Measurements from ENCODE around the gene CSRNP2. TPM values are rescaled to one million over a fixed set of nuclear protein-coding genes. Genes with fewer than 3 reads are reported as not detected.

CSRNP2 gene
- total RNA-seq, 1 experiment from 2014 or later: 33.7 TPM

- peaks cover 4% of the 10 kb centered on the region for H3K36me3 Mint-ChIP-seq
- POLR2A ChIA-PET: interaction anchor here (0.7 kb wide), 1 partner anchor 1272 kb away, joined by 4 read pairs; the partner anchor contains the start of gene TMBIM6
- ATAC-seq (no peak), DNase-seq (ENCODE audit: low spot score) (no peak)
- no peak for TF ChIP-seq TCF7 (CRISPR knock-in tag; IDR thresholded peaks at IDR 0.05; ENCODE audit: low read depth)
- no peak for TF ChIP-seq ZNF219 (CRISPR knock-in tag; IDR thresholded peaks at IDR 0.05; ENCODE audit: borderline replicate concordance)
- no peak for TF ChIP-seq RELA (CRISPR knock-in tag; IDR thresholded peaks at IDR 0.05; ENCODE audit: borderline replicate concordance)
- TF ChIP-seq TEAD4 (CRISPR knock-in tag; IDR thresholded peaks at IDR 0.05): no peak
- TF ChIP-seq ERG (CRISPR knock-in tag; IDR thresholded peaks at IDR 0.05): no peak
- no peak for TF ChIP-seq ZNF317 (CRISPR knock-in tag; IDR thresholded peaks at IDR 0.05; ENCODE audit: borderline replicate concordance, low read depth)
- no peak for TF ChIP-seq GRHL2 (CRISPR knock-in tag; IDR thresholded peaks at IDR 0.05; ENCODE audit: insufficient replicate concordance, severe bottlenecking)
- TF ChIP-seq USF1 (CRISPR knock-in tag; IDR thresholded peaks at IDR 0.05): no peak
- TF ChIP-seq ATF3 (CRISPR knock-in tag; conservative IDR thresholded peaks at IDR 0.05): no peak
- no peak for TF ChIP-seq FOXP4 (CRISPR knock-in tag; IDR thresholded peaks at IDR 0.05)
- no peak for TF ChIP-seq ZNF138 (CRISPR knock-in tag; conservative IDR thresholded peaks at IDR 0.05)
- no peak for TF ChIP-seq IRF2 (CRISPR knock-in tag; IDR thresholded peaks at IDR 0.05; ENCODE audit: borderline replicate concordance, low read depth)
- TF ChIP-seq ARID4B (CRISPR knock-in tag; IDR thresholded peaks at IDR 0.05; ENCODE audit: borderline replicate concordance): no peak
- no peak for TF ChIP-seq USF2 (CRISPR knock-in tag; IDR thresholded peaks at IDR 0.05)
- no peaks in the 10 kb centered on the region for H3K9me3 Mint-ChIP-seq
- CTCF ChIA-PET: interaction anchor here (0.8 kb wide), 1 partner anchor 13 kb away, joined by 3 read pairs; the partner anchor contains the start of gene SLC11A2
- H3K27ac Mint-ChIP-seq: no peak overlapping the region
- no peak overlapping the region for H3K4me3 Mint-ChIP-seq
- H3K4me1 Mint-ChIP-seq: peaks cover 23% of the 10 kb centered on the region
- no peaks in the 10 kb centered on the region for H3K27me3 Mint-ChIP-seq (ENCODE audit: low read depth)
Measured at GRCh38 chr12:51013441-51013840, 70.0 kb downstream of the CSRNP2 start.
